Stimulated activated CD8-positive, alpha-beta memory T cell treated with anti-CD3 and anti-CD28 coated beads, Interleukin-15, amount 100 ng/mL, for 4 hours (primary cell): ENCODE results near the gene BOD1.

Source experiments
- DNase-seq, 2 donors: peaks; one replicate each; pipeline ENCODE4 v3.0.0-alpha.2; 2020; ENCODE audit warnings: low read depth in 2 of 2

Gene BOD1

DNA sequence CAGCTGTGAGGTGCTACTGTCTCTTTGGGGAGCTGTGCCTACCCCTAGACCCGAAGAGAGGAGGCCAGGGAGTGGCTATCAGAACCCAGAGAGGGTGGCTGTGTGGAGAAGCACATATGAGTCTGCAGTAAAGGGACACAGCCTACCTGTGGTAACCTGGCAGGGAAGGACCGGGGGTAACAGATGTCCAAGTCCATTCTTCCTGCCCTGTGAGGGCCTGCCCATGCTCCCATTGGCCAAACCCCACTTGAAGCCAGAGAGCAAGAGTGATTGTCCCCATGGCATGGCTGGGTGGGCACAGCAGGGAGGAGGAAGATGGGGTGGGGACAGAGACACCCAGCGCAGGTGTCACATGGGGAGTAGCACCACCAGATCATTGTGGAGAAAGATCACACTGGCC is 39.3 kb downstream of the BOD1 start:
- no peak for DNase-seq

- no peak for DNase-seq
These were observed 40.5 kb downstream of the BOD1 start for GRCh38 chr5:173575985-173576384.

GRCh38 chr5:173574983-173575382 is 41.5 kb downstream of the BOD1 start:
- DNase-seq = no peak

GRCh38 chr5:173573126-173573960 is 43.1 kb downstream of the BOD1 start:
- peak; percentile 15 to 16 for DNase-seq

DNA sequence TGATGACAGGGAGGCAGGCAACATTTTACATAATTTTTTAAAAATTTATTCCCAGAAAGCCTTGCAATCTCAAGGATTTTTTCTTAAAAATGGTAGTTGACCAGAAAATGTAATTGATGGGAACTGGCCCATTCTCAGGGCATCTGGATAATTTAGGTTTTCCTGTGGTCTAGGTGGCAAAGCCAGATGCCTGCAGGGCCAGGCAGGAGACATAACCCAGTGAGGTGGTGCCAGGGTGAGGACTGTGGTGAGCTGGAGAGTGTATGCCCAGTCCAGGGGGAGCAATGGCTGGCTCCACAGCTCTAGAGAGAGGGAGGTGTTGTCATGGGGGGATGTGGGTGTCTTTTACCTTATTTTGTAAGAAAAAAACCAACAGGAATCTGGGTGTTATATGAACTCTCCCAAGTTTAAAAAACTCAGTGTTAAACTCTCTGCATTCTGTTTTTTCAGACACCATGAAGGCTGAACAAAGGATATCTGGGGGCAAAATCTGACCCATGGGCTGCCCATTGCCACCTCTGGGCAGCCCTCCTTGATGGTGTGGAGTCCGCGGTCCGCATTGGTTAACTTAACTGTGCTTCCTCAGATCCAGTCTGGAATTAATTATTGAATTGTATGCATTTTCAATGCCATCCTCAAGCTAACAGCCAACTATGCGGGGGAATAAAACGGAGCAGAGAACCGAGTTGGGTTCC is 43.9 kb downstream of the BOD1 start:
- no peak for DNase-seq

DNA sequence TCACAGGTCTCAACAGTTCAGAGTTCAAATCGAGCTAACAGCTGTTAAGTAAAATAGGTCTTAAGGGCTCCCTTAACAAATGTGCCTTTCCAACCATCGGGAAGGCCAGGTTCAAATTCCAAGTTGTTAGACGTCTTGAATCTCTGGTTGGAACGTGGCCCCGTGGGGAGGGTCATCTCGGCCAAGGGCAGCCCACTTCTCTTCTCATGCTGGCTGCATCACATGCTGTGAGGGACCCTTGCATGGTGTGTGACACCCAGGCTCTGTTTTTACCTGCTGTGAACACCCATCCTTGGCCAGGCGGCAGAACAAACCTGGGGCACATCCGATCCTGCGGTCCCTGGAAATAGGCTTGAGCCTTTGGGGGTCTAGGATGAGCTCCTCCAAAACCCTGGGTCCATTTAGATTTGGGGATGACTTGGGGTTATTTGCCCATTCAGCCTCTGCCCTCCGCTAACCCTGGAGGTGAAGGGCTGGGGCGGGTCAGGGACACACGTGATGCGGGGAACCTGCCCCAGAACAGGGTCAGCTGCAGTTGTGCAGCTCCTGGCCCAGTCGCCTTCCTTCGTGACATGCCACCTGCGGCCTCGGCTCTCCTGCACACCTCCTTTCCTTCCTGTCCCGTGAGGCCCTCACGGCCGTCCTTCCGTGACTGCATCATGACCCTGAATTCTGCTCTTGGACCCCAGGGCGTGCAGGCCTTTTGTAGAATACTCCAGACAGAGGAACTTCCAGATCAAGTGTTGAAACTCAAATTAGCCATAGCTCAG is 45.9 kb downstream of the BOD1 start:
- no peak for DNase-seq

DNA sequence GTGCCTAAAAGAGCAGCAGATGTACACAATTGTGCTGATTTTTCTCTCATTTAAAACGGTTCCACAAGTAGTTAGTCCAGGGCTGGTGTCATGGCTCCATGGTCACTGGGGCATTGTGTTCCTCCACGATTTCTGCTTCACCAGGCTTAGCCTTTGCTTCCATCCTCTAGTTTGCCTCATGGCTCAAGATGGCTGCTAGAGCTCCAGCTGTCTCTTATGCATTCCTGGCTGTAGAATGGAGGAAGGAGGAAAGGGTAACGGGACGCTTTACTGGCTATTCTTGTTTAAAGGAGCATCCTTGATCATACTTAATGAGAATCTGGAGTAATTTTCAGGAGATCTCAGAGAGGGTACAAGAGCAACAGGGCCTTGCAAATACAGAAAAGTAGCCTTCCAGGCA is 47.7 kb downstream of the BOD1 start:
- no peak for DNase-seq

DNA sequence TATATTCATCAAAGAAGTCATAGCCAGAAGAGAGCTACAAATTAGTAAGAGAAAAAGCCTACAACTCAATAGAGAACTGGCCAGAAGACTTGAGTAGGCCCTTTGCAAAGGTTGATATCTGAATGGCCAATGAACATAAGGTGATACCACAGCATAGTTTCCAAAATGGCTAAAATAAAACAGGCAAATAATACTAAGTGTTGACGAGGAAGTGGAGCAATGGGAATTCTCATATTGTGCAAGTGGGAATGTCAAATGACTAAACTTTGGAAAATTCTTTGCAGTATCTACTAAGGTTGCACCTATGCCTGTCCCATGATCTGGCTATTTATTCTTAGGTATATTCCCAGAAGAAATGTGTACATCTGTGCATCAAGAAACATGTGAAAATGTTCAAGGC is 48.3 kb downstream of the BOD1 start:
- DNase-seq = no peak

GRCh38 chr5:173567548-173567947 is 48.9 kb downstream of the BOD1 start:
- DNase-seq = no peak

- DNase-seq = no peak
These were observed 50.9 kb downstream of the BOD1 start for GRCh38 chr5:173565491-173566072.

DNA sequence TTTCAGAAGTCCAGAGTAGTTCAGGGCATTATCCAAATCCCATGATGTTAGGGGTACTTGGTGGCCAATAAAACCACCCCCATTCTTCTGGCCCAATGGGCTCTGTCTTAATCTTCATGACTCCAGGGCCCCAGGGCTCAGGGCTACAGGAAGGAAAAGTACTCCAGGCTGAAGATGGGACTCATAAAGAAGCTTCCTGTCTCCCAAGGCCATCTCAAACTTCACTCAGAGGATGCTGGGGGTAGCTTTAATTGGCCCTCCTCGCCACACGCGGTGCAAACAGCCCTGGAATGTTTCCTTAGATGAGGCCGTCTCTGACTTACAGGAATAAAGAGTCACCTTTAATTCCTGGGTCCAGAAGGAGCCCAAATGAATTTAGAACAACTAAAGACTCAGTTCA is 52.3 kb downstream of the BOD1 start:
- no peak for DNase-seq

GRCh38 chr5:173563246-173563645 is 53.2 kb downstream of the BOD1 start:
- DNase-seq = no peak

DNA sequence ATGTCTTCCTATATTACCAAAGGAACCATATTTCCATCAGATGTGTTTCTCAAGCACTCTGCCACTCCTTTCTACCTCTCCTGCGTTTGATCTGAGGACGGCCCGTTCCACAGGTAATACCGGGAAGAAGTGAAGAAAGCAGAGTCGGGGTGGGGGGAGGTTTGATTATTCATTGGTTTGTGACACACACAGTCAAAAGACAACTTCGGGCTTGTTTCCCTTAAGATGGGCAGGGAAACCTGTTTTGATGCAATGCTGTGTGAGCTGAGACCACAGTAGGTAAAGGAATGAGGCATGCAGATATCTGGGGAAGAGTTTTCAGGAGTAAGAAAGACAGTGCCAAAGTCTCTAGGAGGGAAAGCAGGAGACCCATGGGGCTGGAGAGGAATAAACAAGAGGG is 54.0 kb downstream of the BOD1 start:
- DNase-seq = no peak
